Eye (tissue), 1 donor: ENCODE data around the gene ANKRD36.
"Not testable (repeated sequence)": the region's sequence is repeated elsewhere in the genome, so short reads cannot be mapped to it uniquely, and the experiment has no call there.

Experiments used
- DNase-seq: peaks from one replicate; pipeline ENCODE4 v3.0.0-alpha.2; 2015

Gene ANKRD36

GRCh38 chr2:97113050-97113881 lies at the start of gene ANKRD36:
Gene ANKRD36 (plus strand): TSS chr2:97113153. CDS start chr2:97113740, 587 bp downstream.
- DNase-seq, result peak; percentile 94

DNA sequence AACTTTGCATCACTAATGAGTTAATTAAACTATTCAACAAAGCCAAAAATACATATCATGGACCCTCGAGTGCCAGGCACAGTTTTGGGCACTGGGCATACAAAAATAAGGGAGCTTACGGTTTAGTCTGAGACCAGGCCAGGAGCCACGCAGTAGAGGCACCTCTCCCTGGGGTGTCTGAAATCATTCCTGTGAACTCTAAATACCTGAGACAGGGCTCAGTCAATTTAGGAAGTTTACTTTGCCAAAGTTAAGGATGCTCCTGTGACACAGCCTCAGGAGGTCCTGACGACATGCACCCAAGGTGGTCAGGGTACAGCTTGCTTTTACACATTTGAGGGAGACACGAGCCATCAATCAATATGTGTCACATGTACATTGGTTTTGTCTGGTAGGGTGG lies 46.9 kb upstream of the ANKRD36 start:
- DNase-seq, result not testable (repeated sequence)

- DNase-seq, result no peak
These were observed 45.5 kb upstream of the ANKRD36 start for GRCh38 chr2:97067279-97068004.

- DNase-seq, result no peak
These were observed 44.9 kb upstream of the ANKRD36 start for GRCh38 chr2:97068074-97068473.

DNA sequence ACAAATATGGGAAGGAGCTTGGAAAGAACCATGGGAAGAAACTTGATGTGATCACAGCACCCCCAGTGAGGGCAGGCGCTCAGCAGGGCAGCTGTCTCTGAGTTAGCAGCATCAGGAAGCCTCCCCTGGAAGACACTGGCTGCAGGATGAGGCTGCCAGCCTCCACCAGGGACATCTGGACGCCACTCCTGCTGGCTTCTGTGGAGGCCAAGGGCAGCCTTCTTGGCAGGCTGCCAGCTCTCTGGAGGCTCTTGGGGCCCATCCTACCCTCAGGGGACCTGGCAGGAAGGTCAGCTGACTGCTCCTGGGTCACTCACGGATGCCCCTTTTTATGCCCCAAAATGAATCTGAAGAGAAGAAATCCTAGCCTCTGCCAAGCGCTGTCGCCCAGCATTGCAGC lies 44.2 kb upstream of the ANKRD36 start:
- DNase-seq, result not testable (repeated sequence)

- not testable (repeated sequence) for DNase-seq
These were observed 42.0 kb upstream of the ANKRD36 start for GRCh38 chr2:97070915-97071314.

DNA sequence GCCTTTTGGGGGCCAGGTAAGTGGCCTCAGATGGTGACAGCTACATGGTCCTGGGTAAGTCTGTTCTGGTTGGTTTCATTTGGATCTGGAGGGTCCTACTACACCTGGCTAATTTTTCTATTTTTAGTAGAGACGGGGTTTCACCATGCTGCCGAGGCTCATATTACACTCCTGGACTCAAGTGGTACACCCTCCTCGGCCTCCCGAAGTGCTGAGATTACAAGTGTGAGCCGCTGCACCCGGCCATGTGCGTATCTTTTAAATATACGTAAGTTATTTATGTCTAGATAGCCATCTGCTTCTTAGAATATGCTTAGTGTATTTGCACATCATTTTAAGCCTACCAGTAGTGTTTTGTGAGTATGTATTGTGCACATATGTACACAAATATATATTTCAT lies 35.7 kb upstream of the ANKRD36 start:
- DNase-seq, result not testable (repeated sequence)

GRCh38 chr2:97080855-97081254 lies 32.1 kb upstream of the ANKRD36 start:
- DNase-seq, result not testable (repeated sequence)

GRCh38 chr2:97082206-97082605 lies 30.7 kb upstream of the ANKRD36 start:
- DNase-seq, result not testable (repeated sequence)

DNA sequence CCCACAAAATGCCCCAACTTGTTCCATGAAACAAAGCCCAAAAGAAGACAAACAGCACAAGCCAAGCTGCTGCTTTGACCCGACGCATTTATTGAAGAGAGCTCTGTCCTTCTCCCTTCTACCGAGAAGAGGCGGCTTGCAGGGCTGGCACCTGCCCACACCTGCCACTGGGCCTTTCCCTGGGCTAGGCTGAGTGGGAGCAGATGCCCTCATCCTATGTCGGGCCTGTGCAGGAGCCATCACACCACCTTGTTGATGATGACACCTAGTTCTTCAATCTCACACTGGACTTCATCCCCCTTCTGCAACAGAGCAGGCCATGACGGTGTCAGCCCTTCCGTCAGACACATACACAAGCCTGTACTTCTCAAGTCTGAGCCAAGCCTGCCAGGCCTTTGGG lies 29.4 kb upstream of the ANKRD36 start:
- not testable (repeated sequence) for DNase-seq

- DNase-seq, result not testable (repeated sequence)
These were observed 27.9 kb upstream of the ANKRD36 start for GRCh38 chr2:97085093-97085492.

DNA sequence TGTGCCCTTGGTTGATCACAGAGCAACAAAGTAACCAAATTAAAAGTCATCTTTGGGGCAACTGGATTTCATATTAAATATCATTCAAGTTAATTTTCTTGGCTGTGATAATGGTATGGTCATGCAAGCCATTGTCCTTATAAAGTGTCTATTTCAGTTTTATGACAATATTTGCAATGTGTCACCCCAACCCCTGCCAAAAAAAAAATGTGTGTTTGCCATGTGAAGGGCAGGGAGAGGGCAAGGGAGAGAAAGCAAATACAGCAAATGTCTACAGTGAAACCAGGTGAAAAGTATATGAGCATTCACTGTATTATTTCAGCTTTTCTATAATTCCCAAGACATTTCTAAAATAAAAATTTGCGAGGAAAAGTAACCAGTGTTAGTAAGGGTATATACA lies 24.2 kb upstream of the ANKRD36 start:
- not testable (repeated sequence) for DNase-seq

- not testable (repeated sequence) for DNase-seq
These were observed 20.0 kb upstream of the ANKRD36 start for GRCh38 chr2:97092946-97093345.

- DNase-seq, result peak; percentile 26
These were observed 18.8 kb upstream of the ANKRD36 start for GRCh38 chr2:97093983-97094771.

GRCh38 chr2:97094772-97095611 lies 18.0 kb upstream of the ANKRD36 start, which contains the start of gene FAHD2B:
Gene FAHD2B (minus strand): TSS chr2:97094882. CDS start chr2:97091706, 3,176 bp downstream.
- DNase-seq, result peak; percentile 83

DNA sequence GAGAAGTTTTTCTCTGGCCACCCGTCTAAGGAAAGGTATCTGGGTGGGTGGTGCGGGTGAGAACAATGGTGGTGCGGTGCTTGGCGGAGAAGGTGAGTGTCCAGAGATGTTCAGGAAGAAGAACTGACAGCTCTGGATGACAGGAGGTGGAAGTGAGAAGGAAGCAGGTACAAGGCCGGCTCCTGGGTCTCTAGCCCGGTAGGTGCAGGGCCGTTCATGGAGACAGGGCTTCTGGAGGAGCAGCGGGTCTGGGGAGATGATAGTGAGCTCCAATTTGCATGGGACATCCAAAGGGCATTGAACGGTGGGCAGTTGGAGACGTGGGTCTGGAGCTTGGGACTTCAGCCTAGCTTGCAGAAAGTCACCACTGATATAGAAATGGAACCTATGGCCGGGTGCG lies 17.3 kb upstream of the ANKRD36 start:
- no peak for DNase-seq

DNA sequence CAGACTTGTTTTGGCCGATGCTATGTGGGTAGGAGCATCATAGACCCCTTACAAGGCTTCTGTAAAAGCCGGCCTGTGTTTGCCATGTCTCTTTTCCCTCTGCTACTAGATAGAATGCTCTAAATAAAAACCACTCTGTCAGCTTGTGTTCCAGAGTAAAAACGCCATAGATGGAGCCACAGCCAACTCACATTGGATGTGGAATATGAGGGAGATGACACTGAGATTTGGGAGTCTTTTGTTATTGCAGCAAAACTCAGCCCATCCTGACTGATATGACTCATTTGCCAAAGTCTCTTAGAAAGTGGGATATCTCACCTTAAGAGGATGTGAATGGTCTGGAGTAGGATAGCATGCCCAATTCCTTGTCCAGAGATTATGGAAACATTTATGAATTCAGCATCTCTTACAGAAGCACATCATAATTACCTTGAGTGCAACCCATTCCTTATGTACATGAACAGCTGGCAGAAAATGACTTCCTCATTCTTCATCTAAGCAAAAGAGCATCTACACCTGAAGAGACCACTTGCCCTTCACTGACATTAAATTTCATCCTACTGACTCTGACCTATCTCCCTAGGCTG lies 14.1 kb upstream of the ANKRD36 start:
- DNase-seq, result not testable (repeated sequence)

- not testable (repeated sequence) for DNase-seq
These were observed 6.1 kb upstream of the ANKRD36 start for GRCh38 chr2:97106878-97107277.

DNA sequence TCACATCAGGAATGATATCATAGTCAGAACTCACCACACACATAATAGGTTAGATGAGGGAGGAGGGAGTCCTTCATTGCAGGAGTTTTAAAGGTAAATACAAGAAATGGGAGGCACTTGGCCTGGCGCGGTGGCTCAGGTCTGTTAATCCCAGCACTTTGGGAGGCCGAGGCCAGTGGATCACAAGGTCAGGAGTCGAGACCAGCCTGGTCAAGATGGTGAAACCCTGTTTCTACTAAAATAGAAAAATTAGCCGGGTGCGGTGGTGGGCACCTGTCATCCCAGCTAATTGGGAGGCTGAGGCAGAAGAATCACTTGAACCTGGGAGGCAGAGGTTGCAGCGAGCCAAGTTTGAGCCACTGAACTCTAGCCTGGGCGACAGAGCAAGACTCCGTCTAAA lies 1.7 kb upstream of the ANKRD36 start:
- not testable (repeated sequence) for DNase-seq

- DNase-seq, result peak; percentile 83
These were observed 468 bp upstream of the ANKRD36 start for GRCh38 chr2:97112320-97113049.

DNA sequence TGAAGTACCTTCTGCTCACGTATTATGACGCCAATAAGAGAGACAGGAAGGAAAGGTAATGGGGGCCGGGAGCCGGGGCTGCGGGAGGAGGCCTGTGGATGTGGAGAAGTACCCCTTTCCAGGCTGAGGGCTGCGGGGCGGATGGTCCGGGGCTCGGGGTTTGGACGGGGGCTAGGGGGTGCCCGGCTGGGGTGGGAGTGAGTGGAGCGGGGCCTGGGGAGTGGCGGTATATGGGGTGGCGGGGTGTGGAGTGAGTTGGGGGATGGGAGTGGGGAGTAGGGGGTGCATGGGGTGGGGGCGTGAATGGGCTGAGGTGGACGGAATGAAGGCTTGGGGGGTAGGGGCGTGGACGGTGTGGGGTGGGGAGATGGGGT lies 916 bp downstream of the ANKRD36 start:
- not testable (repeated sequence) for DNase-seq
